GM13977 (cell line): ENCODE results near the gene NRP1.
"Not testable (repeated sequence)": the region's sequence is repeated elsewhere in the genome, so short reads cannot be mapped to it uniquely, and the experiment has no call there.

ENCODE experiments used
- DNase-seq: peaks from one replicate; pipeline ENCODE4 v3.0.0; 2012; ENCODE audit warnings: low spot score
- in situ Hi-C: fragments of 300-500 bp; cut with MboI; formaldehyde crosslinking; loops from one replicate; pipeline ENCODE4 v1.12.0; 2022; ENCODE audit warnings: low sequenced_read_pairs, low pct_unique_long_range_greater_than_20kb, mixed read lengths, inconsistent platforms; ENCODE audit not compliant: unreplicated experiment
- TF ChIP-seq, protein P1 (sequence below): IDR thresholded peaks from 2 replicates; pipeline ENCODE4 v1.5.1; 2012; ENCODE audit warnings: mild to moderate bottlenecking, control low read depth; ENCODE audit not compliant: insufficient read depth; ENCODE audit errors: extremely low read depth, missing control alignments

NRP1 gene

DNA sequence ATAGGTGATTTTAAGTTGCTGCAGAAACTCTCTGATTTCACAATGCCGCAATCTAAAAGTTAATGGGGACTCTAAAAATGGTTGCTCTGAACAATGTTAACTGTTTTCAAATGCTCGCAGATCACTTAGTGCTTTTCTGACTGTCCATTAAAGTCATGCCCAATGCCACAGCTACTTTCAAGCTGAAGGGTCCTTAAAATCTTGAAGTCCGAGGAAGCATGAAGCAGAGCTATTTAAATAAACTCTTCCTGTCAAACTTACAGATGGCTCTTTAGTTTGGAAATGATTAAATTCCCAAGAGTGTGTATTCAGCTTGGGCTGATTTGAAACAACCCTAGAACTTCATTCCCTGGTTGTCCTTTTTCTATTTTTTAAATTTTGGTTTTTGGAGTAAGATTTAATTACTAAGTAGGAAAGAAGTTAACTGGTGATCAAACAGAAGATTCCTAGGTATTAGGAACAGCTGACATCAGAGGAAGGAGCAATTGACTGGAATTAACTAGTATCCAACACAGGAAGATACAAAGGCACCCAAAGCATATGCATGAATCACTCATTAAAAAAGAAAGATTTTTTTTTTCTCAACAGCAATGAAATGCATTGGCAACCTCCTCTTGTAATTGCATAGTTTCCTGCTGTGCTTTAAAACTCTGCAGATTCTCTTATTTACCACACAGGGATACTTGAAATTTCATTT is 105.1 kb downstream of the NRP1 start:
- TF ChIP-seq, protein P1, sequence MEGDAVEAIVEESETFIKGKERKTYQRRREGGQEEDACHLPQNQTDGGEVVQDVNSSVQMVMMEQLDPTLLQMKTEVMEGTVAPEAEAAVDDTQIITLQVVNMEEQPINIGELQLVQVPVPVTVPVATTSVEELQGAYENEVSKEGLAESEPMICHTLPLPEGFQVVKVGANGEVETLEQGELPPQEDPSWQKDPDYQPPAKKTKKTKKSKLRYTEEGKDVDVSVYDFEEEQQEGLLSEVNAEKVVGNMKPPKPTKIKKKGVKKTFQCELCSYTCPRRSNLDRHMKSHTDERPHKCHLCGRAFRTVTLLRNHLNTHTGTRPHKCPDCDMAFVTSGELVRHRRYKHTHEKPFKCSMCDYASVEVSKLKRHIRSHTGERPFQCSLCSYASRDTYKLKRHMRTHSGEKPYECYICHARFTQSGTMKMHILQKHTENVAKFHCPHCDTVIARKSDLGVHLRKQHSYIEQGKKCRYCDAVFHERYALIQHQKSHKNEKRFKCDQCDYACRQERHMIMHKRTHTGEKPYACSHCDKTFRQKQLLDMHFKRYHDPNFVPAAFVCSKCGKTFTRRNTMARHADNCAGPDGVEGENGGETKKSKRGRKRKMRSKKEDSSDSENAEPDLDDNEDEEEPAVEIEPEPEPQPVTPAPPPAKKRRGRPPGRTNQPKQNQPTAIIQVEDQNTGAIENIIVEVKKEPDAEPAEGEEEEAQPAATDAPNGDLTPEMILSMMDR: no peak
- no peak for DNase-seq
- in situ Hi-C loops: no loop called here

DNA sequence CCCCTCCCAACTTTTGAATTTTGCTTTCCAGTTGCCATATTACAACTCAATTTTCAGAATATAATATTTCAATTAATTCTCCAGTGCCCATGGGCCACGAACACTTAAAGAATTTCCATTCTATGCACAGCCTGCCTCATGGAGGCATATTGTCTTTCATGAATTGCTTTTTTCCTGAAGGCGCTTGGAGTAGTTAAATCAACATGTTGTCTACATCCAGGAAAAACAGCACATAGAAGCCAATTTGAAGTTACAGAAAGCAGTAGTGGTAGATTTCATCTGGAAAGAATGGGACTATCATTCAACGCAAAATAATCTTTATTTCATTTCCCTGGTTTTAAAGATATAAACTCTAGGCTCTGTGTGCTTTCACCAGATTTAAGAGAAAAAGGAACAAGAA is 106.0 kb downstream of the NRP1 start:
- in situ Hi-C loops: no loop called here
- DNase-seq: no peak
- TF ChIP-seq, protein P1: no peak

DNA sequence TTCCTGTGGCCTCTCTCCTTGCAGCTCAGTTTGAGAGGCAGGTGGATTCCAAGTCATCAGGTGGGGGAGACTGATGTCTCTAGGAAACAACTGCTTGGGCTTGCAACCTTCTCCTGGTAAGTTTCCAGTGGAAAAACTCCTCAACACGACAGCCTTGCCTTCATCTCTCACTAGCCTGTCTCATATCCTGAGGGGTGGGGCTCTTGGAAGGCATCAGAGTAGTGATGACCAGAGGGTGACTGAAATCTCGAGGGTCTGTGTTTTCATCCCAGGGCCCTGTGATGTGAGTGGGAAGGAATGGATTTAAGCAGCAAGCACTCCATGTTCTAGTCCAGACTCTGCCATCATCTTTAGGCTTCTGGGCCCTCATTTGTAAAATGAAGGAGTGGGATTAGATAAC is 107.0 kb downstream of the NRP1 start:
- TF ChIP-seq, protein P1: no peak
- in situ Hi-C loops: no loop called here
- DNase-seq: no peak

DNA sequence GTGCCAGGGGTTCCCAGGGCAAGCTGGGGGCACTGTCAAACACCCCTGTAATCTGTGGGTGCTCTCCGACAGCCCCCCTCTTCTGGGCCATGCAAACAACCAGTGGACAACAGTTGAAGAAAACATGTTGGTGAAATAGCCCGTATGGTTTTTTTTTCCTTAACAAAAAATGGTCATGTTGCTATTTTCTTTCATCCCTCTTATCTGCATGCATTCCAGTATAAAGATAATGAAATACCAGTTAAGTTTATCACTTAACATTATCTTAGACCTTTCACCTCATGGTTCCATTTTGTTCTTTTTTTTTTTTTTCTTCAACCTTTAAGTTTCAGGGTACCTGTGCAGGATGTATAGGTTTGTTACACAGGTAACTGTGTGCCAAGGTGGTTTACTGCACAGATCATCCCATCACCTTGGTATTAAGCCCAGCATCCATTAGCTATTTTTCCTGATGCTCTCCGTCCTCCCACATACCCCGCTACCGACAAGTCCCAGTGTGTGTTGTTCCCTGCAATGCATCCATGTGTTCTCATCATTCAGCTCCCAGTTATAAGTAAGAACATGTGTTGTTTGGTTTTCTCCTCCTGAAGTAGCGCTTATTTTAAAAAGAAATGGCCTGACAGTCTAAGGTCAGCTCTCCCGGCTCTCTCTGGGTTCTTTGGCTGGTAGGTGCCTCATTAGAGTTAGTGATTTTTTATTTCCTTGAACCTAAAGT is 110.1 kb downstream of the NRP1 start:
- in situ Hi-C loops: no loop called here
- no peak for DNase-seq
- TF ChIP-seq, protein P1: no peak

DNA sequence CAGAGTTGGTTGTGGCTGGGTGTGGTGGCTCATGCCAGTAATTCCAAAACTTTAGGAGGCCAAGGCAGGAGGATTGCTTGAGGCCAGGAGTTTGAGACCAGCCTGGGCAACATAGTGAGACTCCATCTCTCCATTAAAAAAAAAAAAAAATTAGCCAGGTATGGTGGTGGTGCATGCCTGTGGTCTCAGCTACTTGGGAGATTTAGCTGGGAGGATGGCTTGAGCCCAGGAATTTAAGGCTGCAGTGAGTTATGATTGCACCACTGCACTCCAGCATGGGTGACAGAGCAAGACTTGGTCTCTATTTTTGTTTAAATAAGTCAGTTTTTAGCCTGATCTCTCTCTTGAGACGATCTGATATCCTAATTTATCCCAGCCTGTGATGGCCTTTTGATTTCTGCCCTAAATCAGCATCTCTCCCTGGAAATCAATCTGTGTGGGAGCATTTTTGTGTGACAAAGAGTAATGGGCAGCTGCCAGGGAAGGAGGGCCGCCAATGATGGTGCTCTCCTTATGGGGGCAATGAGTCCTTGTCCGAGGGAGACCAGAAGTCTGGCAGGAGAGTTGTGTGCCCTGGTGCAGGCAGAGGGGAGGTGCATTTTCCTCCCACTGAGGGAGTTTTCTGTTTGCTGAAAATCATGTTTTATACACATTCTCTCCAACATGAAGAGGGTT is 111.0 kb downstream of the NRP1 start:
- in situ Hi-C loops: no loop called here
- TF ChIP-seq, protein P1: no peak
- DNase-seq: no peak

DNA sequence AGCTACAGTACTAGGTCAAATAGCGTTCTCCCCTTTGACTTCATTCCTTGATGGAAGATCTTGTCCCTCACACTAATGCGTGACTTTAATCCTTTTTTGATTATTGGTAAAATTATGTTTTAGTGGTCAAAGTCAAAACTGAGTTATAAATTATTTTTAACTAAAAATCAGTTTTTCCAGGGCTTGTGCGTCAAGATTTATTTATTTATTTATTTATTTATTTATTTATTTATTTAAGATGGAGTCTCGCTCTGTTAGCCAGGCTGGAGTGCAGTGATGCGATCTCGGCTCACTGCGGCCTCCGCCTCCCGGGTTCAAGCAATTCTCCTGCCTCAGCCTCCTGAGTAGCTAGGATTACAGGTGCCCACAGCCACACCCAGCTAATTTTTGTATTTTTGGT is 112.2 kb downstream of the NRP1 start:
- in situ Hi-C loops, DNase-seq: not testable (repeated sequence)

DNA sequence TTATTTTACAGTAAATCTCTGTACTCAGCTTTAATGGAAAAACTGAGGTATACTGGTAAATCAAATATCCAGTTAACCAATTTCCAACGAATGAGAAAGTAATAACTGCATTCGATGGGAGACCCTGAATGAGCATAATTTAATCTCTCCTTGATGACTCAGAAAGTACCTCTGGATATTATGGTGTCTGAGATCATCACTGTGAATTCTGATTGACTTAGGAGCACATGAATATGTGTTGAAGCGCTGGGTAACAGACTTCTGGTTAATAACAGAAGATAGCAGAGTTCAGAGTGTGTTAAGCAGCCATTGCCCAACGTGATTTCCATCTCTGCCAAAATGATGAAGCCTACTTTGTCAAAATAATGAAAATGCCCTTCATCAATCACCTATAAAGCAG is 116.6 kb downstream of the NRP1 start:
- TF ChIP-seq, protein P1: no peak
- in situ Hi-C loops: no loop called here
- DNase-seq: no peak
